Gastroesophageal sphincter (tissue), 4 donors: ENCODE measurements around the gene BTBD2. TPM values are rescaled to one million over a fixed set of nuclear protein-coding genes. Genes with fewer than 3 reads are reported as not detected.

Experiments
- ATAC-seq: fragments of 150-250 bp; one replicate; pipeline ENCODE4 v1.9.1; 2016; ENCODE audit warnings: mild to moderate bottlenecking, moderate library complexity
- H3K27ac ChIP-seq, 4 donors: fragments of 200-600 bp; sonication (generic) in 3 of 4; 1 replicate in 3 of 4; 2 replicates in 1 of 4; pipeline ENCODE4 v1.5.1; 2016 to 2019
- H3K27me3 ChIP-seq: fragments of 200-600 bp; sonication (generic); one replicate; pipeline ENCODE4 v1.5.1; 2019
- H3K36me3 ChIP-seq, 2 donors: fragments of 200-600 bp; sonication (generic); one replicate each; pipeline ENCODE4 v1.5.1; 2019; ENCODE audit warnings: control low read depth in 1 of 2
- H3K4me1 ChIP-seq, 3 donors: fragments of 200-600 bp; sonication (generic); 1 replicate in 2 of 3; 2 replicates in 1 of 3; pipeline ENCODE4 v1.5.1; 2016 to 2019; ENCODE audit warnings: control low read depth in 2 of 3
- H3K4me3 ChIP-seq, 2 donors: fragments of 200-600 bp; sonication (generic); one replicate each; pipeline ENCODE4 v1.5.1; 2019; ENCODE audit warnings: mild to moderate bottlenecking in 1 of 2, moderate library complexity in 1 of 2
- H3K9me3 ChIP-seq, 3 donors: fragments of 200-600 bp; sonication (generic); one replicate each; pipeline ENCODE4 v1.5.1; 2017 to 2019; ENCODE audit warnings: control low read depth in 2 of 3
- CTCF ChIP-seq, 4 experiments: fragments of 200-600 bp in 2 of 4; fragments of 450-650 bp in 2 of 4; sonication (generic) in 1 of 4; IDR thresholded peaks; one replicate each; pipeline ENCODE4 v1.5.1; 2017 to 2019; ENCODE audit warnings: antibody characterized with exemption in 4 of 4, mild to moderate bottlenecking in 2 of 4, moderate library complexity in 2 of 4
- EP300 ChIP-seq: sonication (generic); formaldehyde crosslinking; IDR thresholded peaks from one replicate; pipeline ENCODE4 v1.6.1; 2017; ENCODE audit warnings: antibody characterized with exemption, mild to moderate bottlenecking
- POLR2A ChIP-seq, 2 donors: fragments of 450-650 bp; IDR thresholded peaks; one replicate each; pipeline ENCODE4 v1.6.1; 2017; ENCODE audit warnings: antibody characterized with exemption in 2 of 2, mild to moderate bottlenecking in 2 of 2, moderate library complexity in 1 of 2
- POLR2AphosphoS5 ChIP-seq: sonication (generic); formaldehyde crosslinking; IDR thresholded peaks from one replicate; pipeline ENCODE4 v1.6.1; 2017; ENCODE audit warnings: antibody characterized with exemption
- WGBS, 2 donors: methylation state at CpG; one replicate each; pipeline ENCODE4 v1.1.5; 2018; ENCODE audit warnings: low coverage in 1 of 2; 5-methylcytosine and 5-hydroxymethylcytosine counted together
- total RNA-seq, 4 donors: library from RNA; depleted of rRNA; stranded (reverse); fragments of >200 nt; gene quantifications; one replicate each; pipeline ENCODE4 v1.1.0, GENCODE V29; 2016

BTBD2 gene
- total RNA-seq, 4 donors from 2014 or later: 44.0 to 125 (median 59.9) TPM

DNA sequence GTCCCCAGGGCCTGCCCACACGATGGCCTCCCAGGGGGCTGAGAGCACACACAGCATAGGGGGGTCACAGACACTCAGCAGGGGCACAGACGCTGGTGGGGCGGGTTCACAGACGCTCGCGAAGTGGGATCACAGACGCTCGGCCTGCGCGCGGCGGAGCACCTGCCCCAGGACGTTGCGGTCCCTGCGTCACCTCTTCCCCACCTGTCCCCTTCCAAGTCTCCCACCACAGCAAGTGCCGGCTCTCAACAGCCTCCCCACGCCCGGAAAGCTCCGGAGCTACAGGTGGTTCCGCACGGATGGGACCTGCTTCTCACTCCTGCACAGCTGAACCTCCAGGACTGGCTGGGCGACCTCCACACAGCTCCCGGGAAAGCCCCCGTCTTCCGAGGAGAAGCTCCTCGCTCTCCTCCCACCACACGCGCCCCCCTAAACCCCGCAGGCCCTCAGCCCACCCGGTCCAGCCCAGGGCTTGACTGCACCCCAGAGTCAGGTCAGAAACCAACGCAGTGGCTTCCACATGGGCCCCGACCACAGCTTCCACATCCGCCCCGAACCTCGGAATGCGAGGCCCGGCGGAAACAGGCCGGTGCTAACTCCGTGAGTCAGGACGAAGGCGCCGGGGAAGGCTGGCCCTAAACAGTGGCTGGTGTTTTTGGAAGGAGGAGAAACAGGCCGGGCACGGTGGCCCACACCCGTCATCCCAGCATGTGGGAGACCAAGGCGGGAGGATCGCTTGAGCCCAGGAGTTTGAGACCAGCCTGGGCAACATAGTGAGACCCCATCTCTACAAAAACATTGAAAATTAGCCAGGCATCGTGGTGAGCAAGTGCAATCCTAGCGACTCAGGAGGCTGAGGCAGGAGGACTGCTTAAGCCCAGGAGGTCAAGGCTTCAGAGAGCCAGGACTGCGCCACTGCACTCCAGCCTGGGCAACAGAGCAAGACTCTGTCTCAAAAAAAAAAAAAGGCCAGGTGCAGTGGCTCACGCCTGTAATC is 16.5 kb downstream of the BTBD2 start:
- 89% methylated on average over 8 of the region's 52 CpGs; no CpG with 5 or more reads in 1 of the 2 donors for WGBS, 2 donors
- ATAC-seq: no peak
- TF ChIP-seq EP300 (no peak), POLR2AphosphoS5 (no peak), CTCF (IDR thresholded peaks at IDR 0.05) (no peak), POLR2A (IDR thresholded peaks at IDR 0.05) (no peak)
- H3K4me1 ChIP-seq: no peaks in the 10 kb centered on the region
- no peak overlapping the region for H3K27ac ChIP-seq
- H3K4me3 ChIP-seq: no peak overlapping the region
- H3K27me3 ChIP-seq: no peaks in the 10 kb centered on the region
- H3K36me3 ChIP-seq: peaks cover 0 to 90% of the 10 kb centered on the region in 2 donors
- no peaks in the 10 kb centered on the region for H3K9me3 ChIP-seq

DNA sequence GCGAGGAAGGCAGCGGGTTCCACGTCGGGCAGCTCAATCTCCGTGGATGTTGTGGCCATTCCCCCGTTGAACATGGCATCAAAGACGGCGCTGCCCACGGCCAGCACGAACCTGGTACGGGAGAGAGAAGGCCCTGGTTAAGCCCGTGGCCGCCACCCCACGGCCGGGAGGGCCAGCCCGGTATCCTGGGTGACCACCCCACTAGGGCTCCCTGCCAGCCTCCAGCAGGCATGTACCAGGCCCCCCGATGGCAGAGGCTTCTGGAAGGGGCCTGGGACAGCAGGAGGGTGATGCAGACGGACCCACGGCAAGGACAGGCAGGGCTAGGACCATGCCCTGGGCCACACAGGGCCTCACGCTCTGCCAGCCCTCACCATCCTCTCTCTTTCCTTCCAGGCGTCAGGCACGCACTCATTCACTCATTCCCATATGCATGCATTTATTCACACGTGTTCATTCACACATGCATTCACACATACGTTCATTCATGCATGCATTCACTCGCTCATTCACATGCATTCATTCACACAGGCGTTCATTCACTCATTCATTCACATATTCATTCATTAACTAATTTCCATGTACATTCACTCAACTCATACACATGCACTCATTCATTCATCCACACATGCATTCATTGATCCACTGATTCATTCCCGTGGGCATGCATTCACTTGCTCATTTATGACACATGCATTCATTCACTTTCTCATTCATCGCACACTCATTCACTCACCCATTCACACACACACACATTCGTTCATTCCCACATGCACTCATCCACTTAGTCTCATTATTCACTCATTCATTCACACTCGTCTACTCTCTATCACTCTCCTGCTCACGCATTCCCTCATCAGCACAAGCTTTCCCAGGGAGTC is 17.9 kb downstream of the BTBD2 start:
- no peak overlapping the region for H3K4me3 ChIP-seq
- no peak for TF ChIP-seq EP300
- no peak for TF ChIP-seq POLR2AphosphoS5
- no peak for TF ChIP-seq CTCF (IDR thresholded peaks at IDR 0.05)
- no peak for TF ChIP-seq POLR2A (IDR thresholded peaks at IDR 0.05)
- 77 to 93% methylated on average over 13 to 17 of the region's 31 CpGs for WGBS, 2 donors
- H3K9me3 ChIP-seq: no peaks in the 10 kb centered on the region
- H3K4me1 ChIP-seq: no peaks in the 10 kb centered on the region
- no peak overlapping the region for H3K27ac ChIP-seq
- H3K27me3 ChIP-seq: no peaks in the 10 kb centered on the region
- peaks cover 0 to 92% of the 10 kb centered on the region in 2 donors for H3K36me3 ChIP-seq
- ATAC-seq: no peak

DNA sequence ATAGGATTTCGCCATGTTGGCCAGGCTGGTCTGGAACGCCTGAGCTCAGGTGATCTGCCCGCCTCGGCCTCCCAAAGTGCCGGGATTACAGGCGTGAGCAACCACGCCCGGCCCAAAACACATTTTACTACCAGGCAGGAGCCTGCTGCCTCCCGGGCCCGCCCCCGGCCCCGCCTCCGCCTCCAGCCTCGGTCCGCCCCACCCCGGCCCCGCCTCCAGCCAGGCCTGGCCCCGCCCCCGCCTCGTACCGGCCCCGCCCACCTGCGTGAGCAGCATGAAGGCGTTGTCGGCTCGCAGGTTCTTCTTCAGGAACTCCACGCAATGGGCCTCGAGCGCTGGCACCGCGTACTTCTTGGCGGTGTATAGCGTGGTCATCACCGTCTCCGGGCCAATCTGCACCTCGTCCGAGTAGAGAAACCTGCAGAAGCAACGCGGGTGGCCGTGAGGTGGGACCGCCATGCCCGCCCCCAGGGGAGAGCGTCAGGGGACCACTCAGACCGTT is 22.7 kb downstream of the BTBD2 start:
- H3K27ac ChIP-seq: no peak overlapping the region
- H3K36me3 ChIP-seq: peaks cover 0 to 92% of the 10 kb centered on the region in 2 donors
- no peaks in the 10 kb centered on the region for H3K27me3 ChIP-seq
- no peak overlapping the region for H3K4me3 ChIP-seq
- 95% methylated on average over 4 of the region's 44 CpGs; no CpG with 5 or more reads in 1 of the 2 donors for WGBS, 2 donors
- no peaks in the 10 kb centered on the region for H3K9me3 ChIP-seq
- no peak for ATAC-seq
- H3K4me1 ChIP-seq: no peaks in the 10 kb centered on the region
- no peak for TF ChIP-seq CTCF (IDR thresholded peaks at IDR 0.05)
- no peak for TF ChIP-seq POLR2A (IDR thresholded peaks at IDR 0.05)
- no peak for TF ChIP-seq EP300
- TF ChIP-seq POLR2AphosphoS5: no peak

GRCh38 chr19:1991018-1991913 is 24.2 kb downstream of the BTBD2 start:
- Histone ChIP-seq H3K36me3 (peaks cover 0 to 95% of the 10 kb centered on the region in 2 donors), H3K27ac (no peak overlapping the region), H3K9me3 (no peaks in the 10 kb centered on the region), H3K4me3 (no peak overlapping the region), H3K4me1 (no peaks in the 10 kb centered on the region), H3K27me3 (no peaks in the 10 kb centered on the region)
- 90% methylated on average over 2 of the region's 30 CpGs; no CpG with 5 or more reads in 1 of the 2 donors for WGBS, 2 donors
- ATAC-seq: no peak
- no peak for TF ChIP-seq CTCF (IDR thresholded peaks at IDR 0.05)
- TF ChIP-seq POLR2A (IDR thresholded peaks at IDR 0.05): no peak
- TF ChIP-seq POLR2AphosphoS5: no peak
- TF ChIP-seq EP300: no peak
